Gastrocnemius medialis (tissue), 4 donors: ENCODE data around the gene UBL5. TPM values are rescaled to one million over a fixed set of nuclear protein-coding genes. Genes with fewer than 3 reads are reported as not detected.

ENCODE experiments used
- ATAC-seq, 2 donors: fragments of 150-250 bp; one replicate each; pipeline ENCODE4 v1.9.1; 2016
- DNase-seq, 2 donors: peaks; one replicate each; pipeline ENCODE4 v3.0.0-alpha.2; 2019
- H3K27ac ChIP-seq, 4 donors: fragments of 200-600 bp; sonication (generic); 1 replicate in 1 of 4; 2 replicates in 3 of 4; pipeline ENCODE4 v1.5.1; 2016 to 2018; ENCODE audit warnings: mild to moderate bottlenecking in 2 of 4, moderate library complexity in 1 of 4
- H3K27me3 ChIP-seq, 3 donors: fragments of 200-600 bp; sonication (generic) in 2 of 3; 1 replicate in 1 of 3; 2 replicates in 2 of 3; pipeline versions ENCODE4 v1.5.1 to v1.6.0; 2016 to 2019; ENCODE audit warnings: mild to moderate bottlenecking in 1 of 3, moderate library complexity in 1 of 3
- H3K36me3 ChIP-seq, 2 donors: fragments of 200-600 bp; sonication (generic) in 1 of 2; one replicate each; pipeline ENCODE4 v1.5.1; 2017 to 2018
- H3K4me1 ChIP-seq, 2 donors: fragments of 200-600 bp; sonication (generic) in 1 of 2; one replicate each; pipeline ENCODE4 v1.5.1; 2016 to 2017; ENCODE audit warnings: mild to moderate bottlenecking in 2 of 2
- H3K4me3 ChIP-seq, 4 donors: fragments of 200-600 bp; sonication (generic) in 3 of 4; 1 replicate in 1 of 4; 2 replicates in 3 of 4; pipeline ENCODE4 v1.5.1; 2016 to 2019; ENCODE audit warnings: mild to moderate bottlenecking in 2 of 4
- H3K9me3 ChIP-seq, 3 donors: fragments of 200-600 bp; sonication (generic) in 2 of 3; 1 replicate in 1 of 3; 2 replicates in 2 of 3; pipeline ENCODE4 v1.5.1; 2016 to 2019
- POLR2A ChIP-seq, 2 donors: fragments of 450-650 bp; IDR thresholded peaks; one replicate each; pipeline ENCODE4 v1.6.1; 2017; ENCODE audit warnings: antibody characterized with exemption in 2 of 2, mild to moderate bottlenecking in 2 of 2, moderate library complexity in 2 of 2
- in situ Hi-C, 4 donors: fragments of 200-750 bp; cut with MboI; loops; one replicate each; pipeline versions ENCODE4 v1.15.0 to v1.8.0; 2017; ENCODE audit warnings: low sequenced_read_pairs in 4 of 4
- intact Hi-C: fragments of 100-400 bp; cut with DNase I; formaldehyde crosslinking; loops from one replicate; pipeline ENCODE4 v1.15.1; 2023; ENCODE audit warnings: low total_unique reads
- total RNA-seq, 4 donors: library from RNA; depleted of rRNA; stranded (reverse); fragments of >200 nt; gene quantifications; one replicate each; pipeline versions ENCODE4 v1.1.0 to v1.2.3, GENCODE V29; 2016
- TF ChIP-seq, protein P1 (sequence below), 5 experiments: fragments of 450-650 bp in 3 of 5; fragments of 200-600 bp in 2 of 5; sonication (generic) in 2 of 5; IDR thresholded peaks in 4 of 5; conservative IDR thresholded peaks in 1 of 5; 1 replicate in 4 of 5; 2 replicates in 1 of 5; pipeline ENCODE4 v1.5.1; 2016 to 2019; ENCODE audit warnings: antibody characterized with exemption in 5 of 5, mild to moderate bottlenecking in 3 of 5, moderate library complexity in 3 of 5

Gene UBL5
- total RNA-seq, 4 donors from 2014 or later, result 388 to 612 (median 544) TPM

DNA sequence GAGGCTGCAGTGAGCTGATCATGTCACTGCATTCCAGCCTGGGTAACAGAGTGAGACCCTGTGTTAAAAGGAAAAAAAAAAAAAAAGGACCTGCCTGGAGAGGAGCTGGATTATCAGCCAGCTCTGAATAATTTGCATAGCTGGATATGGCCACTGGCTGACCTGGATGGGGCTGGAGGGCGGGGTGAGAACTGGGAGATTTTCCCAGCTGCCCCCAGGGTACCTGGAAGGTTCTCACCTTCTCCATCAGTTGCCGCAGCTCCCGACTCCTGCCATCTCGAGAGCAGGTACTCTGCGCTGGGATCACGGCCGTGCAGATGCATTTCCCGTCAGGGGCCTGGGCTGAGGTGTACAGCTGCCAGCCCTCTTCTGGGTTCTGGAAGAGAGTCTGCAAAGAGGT is 32.7 kb downstream of the UBL5 start:
- H3K27me3 ChIP-seq, result no peaks in the 10 kb centered on the region
- no peaks in the 10 kb centered on the region for H3K4me1 ChIP-seq
- DNase-seq (no peak), ATAC-seq (no peak)
- no peaks in the 10 kb centered on the region for H3K36me3 ChIP-seq
- no peak overlapping the region for H3K4me3 ChIP-seq
- H3K9me3 ChIP-seq, result no peaks in the 10 kb centered on the region
- no peak overlapping the region for H3K27ac ChIP-seq
- intact Hi-C loops (no loop called here), in situ Hi-C loops (no loop called here)
- TF ChIP-seq POLR2A (IDR thresholded peaks at IDR 0.05), result no peak
- TF ChIP-seq, protein P1, sequence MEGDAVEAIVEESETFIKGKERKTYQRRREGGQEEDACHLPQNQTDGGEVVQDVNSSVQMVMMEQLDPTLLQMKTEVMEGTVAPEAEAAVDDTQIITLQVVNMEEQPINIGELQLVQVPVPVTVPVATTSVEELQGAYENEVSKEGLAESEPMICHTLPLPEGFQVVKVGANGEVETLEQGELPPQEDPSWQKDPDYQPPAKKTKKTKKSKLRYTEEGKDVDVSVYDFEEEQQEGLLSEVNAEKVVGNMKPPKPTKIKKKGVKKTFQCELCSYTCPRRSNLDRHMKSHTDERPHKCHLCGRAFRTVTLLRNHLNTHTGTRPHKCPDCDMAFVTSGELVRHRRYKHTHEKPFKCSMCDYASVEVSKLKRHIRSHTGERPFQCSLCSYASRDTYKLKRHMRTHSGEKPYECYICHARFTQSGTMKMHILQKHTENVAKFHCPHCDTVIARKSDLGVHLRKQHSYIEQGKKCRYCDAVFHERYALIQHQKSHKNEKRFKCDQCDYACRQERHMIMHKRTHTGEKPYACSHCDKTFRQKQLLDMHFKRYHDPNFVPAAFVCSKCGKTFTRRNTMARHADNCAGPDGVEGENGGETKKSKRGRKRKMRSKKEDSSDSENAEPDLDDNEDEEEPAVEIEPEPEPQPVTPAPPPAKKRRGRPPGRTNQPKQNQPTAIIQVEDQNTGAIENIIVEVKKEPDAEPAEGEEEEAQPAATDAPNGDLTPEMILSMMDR (IDR thresholded peaks at IDR 0.05 in 4 of 5, conservative IDR thresholded peaks at IDR 0.05 in 1 of 5), result no peak

DNA sequence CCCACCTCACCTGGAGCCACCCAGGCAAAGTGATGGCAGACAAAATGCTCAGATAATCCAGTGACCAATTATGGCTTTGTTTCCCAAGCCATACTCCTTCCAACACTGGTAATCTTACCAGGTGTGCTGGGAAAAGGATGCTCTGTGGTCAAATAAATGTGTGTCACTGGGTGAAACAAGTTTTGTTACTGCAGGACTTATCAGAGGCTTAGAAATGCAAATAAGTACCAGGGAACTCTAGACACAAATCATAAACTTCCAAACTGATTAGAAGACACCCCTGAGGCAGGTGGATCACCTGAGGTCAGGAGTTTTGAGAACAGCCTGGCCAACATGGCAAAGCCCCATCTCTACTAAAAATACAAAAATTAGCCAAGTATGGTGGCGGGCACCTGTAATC is 33.8 kb downstream of the UBL5 start:
- Histone ChIP-seq H3K4me3 (no peak overlapping the region), H3K36me3 (no peaks in the 10 kb centered on the region), H3K27me3 (no peaks in the 10 kb centered on the region), H3K27ac (no peak overlapping the region), H3K9me3 (no peaks in the 10 kb centered on the region), H3K4me1 (no peaks in the 10 kb centered on the region)
- TF ChIP-seq POLR2A (IDR thresholded peaks at IDR 0.05), result no peak
- TF ChIP-seq, protein P1 (IDR thresholded peaks at IDR 0.05 in 4 of 5, conservative IDR thresholded peaks at IDR 0.05 in 1 of 5), result no peak
- intact Hi-C loops (no loop called here), in situ Hi-C loops (no loop called here)
- DNase-seq (no peak), ATAC-seq (no peak)

DNA sequence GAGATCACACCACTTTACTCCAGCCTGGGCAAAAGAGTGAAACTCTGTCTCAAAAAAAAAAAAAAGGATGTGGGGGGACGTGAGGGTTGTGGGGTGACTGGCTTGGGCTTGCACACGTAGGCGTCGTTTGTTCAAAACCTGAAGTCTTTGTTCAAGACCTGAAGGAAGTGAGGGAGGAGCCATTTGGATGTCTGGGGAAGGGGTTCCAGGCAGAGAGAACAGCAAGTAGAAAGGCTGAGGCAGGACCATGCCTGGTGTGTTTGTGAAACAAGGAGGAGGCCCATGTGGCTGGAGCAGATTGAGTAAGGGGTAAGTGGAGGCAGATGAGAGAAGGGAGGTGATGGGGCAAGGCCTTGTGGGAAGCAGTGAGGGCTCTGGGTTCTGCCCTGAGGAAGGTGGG is 35.2 kb downstream of the UBL5 start:
- intact Hi-C loops (no loop called here), in situ Hi-C loops (no loop called here)
- TF ChIP-seq, protein P1 (IDR thresholded peaks at IDR 0.05 in 4 of 5, conservative IDR thresholded peaks at IDR 0.05 in 1 of 5), result no peak
- no peak for TF ChIP-seq POLR2A (IDR thresholded peaks at IDR 0.05)
- ATAC-seq (no peak), DNase-seq (no peak)
- H3K4me3 ChIP-seq, result no peak overlapping the region
- H3K27me3 ChIP-seq, result no peaks in the 10 kb centered on the region
- no peak overlapping the region for H3K27ac ChIP-seq
- no peaks in the 10 kb centered on the region for H3K9me3 ChIP-seq
- no peaks in the 10 kb centered on the region for H3K36me3 ChIP-seq
- no peaks in the 10 kb centered on the region for H3K4me1 ChIP-seq

DNA sequence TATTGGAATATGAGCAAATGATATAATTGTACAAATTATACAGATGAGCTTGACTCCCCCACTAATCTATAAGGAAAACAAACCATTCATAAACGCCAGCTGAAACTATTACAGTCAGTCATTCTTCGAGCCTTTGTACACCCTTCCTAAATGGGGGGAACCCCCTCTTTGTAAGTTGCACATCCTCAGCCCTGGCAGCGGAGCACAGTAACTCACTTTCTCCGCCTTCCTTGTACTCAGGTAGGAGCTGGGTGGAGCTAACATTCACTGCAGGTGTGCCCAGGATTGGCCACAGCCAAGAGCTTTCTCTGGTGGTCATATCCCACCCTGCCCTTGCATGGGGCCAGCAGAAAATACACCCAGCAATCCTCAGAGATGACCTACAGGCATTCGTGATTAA is 36.0 kb downstream of the UBL5 start:
- H3K4me3 ChIP-seq, result no peak overlapping the region
- no peaks in the 10 kb centered on the region for H3K36me3 ChIP-seq
- H3K4me1 ChIP-seq, result no peaks in the 10 kb centered on the region
- H3K27me3 ChIP-seq, result no peaks in the 10 kb centered on the region
- ATAC-seq, result no peak
- DNase-seq, result no peak
- no peak overlapping the region for H3K27ac ChIP-seq
- intact Hi-C loops, result no loop called here
- in situ Hi-C loops, result no loop called here
- no peaks in the 10 kb centered on the region for H3K9me3 ChIP-seq
- no peak for TF ChIP-seq POLR2A (IDR thresholded peaks at IDR 0.05)
- TF ChIP-seq, protein P1 (IDR thresholded peaks at IDR 0.05 in 4 of 5, conservative IDR thresholded peaks at IDR 0.05 in 1 of 5), result no peak

DNA sequence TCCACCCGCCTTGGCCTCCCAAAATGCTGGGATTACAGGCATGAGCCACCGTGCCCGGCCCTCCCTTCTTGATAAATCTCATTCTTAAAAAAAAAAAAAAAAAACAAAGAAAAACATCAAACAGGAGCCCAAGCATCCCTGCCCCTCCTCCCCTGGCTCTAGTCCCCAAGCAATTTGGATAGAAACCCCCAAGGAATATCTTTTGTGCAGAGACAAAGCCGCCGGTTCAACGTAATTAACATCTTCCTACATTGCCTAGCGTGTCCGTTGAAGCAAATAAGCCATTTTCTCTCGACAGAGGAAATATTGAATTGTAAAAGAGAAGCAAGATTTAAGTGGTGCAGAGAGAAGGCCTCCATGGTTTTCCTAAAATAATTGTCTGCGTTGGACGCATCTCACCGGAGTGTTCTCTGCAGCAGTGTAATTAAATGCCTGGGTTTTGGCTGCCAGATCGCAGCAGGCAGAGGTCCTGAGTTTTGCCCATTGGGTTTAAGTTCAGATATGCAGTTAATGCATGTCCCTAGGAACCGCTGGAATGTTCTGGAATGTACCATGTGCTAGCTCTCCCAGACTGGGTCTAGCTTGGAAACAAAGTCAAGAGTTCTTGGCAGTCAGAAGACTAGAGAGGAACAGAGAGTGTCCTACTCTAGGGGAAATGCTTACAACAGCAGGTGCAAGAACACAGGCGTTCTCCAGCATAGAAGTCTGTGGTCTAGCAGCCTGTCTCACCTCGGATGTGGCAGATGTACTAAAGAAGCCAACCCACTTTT is 38.2 kb downstream of the UBL5 start:
- Histone ChIP-seq H3K36me3 (no peaks in the 10 kb centered on the region), H3K4me1 (no peaks in the 10 kb centered on the region), H3K27ac (no peak overlapping the region), H3K4me3 (no peak overlapping the region), H3K9me3 (no peaks in the 10 kb centered on the region), H3K27me3 (no peaks in the 10 kb centered on the region)
- intact Hi-C loops, result no loop called here
- ATAC-seq (no peak), DNase-seq (no peak)
- TF ChIP-seq, protein P1 (IDR thresholded peaks at IDR 0.05 in 4 of 5, conservative IDR thresholded peaks at IDR 0.05 in 1 of 5), result no peak
- TF ChIP-seq POLR2A (IDR thresholded peaks at IDR 0.05), result no peak
- in situ Hi-C loops, result no loop called here
